ENCODE measurements around the gene WBP4. TPM values are rescaled to one million over a fixed set of nuclear protein-coding genes. Genes with fewer than 3 reads are reported as not detected.

Gene WBP4
- total RNA-seq, 1 experiment from 2014 or later, result 14.5 TPM

GRCh38 chr13:41018602-41018948 lies 42.7 kb upstream of the WBP4 start:
- Histone ChIP-seq H3K9ac (ENCODE audit: low read length) (peak overlapping the region; percentile 76), H3K4me1 (ENCODE audit: control insufficient read depth in 1 of 2, insufficient read depth in 2 of 2, low read length in 2 of 2) (peaks cover 17 to 32% of the 10 kb centered on the region in 2 experiments), H3K79me2 (ENCODE audit: insufficient read depth, low read length) (peaks cover 51% of the 10 kb centered on the region), H3K27ac (ENCODE audit: low read depth, low read length) (peak overlapping the region; percentile 64), H3K36me3 (ENCODE audit: control insufficient read depth in 1 of 2, insufficient read depth in 2 of 2, low read length in 2 of 2) (no peaks in the 10 kb centered on the region), H3K4me3 (replicated peaks in 1 of 2; ENCODE audit: low read depth in 1 of 2, low read length in 2 of 2) (peak overlapping the region; percentile 57 to 63), H3K9me3 (ENCODE audit: control insufficient read depth in 1 of 2, insufficient read depth in 1 of 2, low read depth in 1 of 2, low read length in 2 of 2) (no peaks in the 10 kb centered on the region), H4K20me1 (ENCODE audit: insufficient read depth) (no peaks in the 10 kb centered on the region), H3K9me2 (ENCODE audit: insufficient read depth) (no peaks in the 10 kb centered on the region), H2AFZ (ENCODE audit: low read depth, low read length, poor library complexity, severe bottlenecking) (peak overlapping the region; percentile 79), H3K4me2 (ENCODE audit: low read length) (peak overlapping the region; percentile 85), H3K27me3 (ENCODE audit: insufficient read depth, low read length) (no peaks in the 10 kb centered on the region)
- POLR2A ChIA-PET, result interaction anchor here (1.3 kb wide), 1 partner anchor 26 kb away, joined by 3 read pairs; no protein-coding TSS in a partner anchor
- intact Hi-C loops (cut with micrococcal nuclease), result no loop called here
- TSS peak; percentile 77 for BruUV-seq (replicated peaks)
- CTCF ChIA-PET, result interaction anchor here (1.0 kb wide), 1 partner anchor 241 kb away, joined by 3 read pairs; no protein-coding TSS in a partner anchor
- RAD21 ChIA-PET (ENCODE audit: low non-redundant PET in 1 of 2, low total read pairs in 2 of 2, uncharacterized antibody in 2 of 2, unreplicated experiment in 2 of 2), result no interaction called here
- ATAC-seq, result no peak
- no peak for DNase-seq (ENCODE audit: low read depth, low spot score)
- TF ChIP-seq ZBTB33 (IDR thresholded peaks at IDR 0.05; ENCODE audit: extremely low read depth, insufficient replicate concordance, low read length), result no peak

- Histone ChIP-seq H3K9ac (ENCODE audit: low read length) (peak within 1 kb of the TSS; percentile 76), H3K4me3 (replicated peaks in 1 of 2; ENCODE audit: low read depth in 1 of 2, low read length in 2 of 2) (peak within 1 kb of the TSS; percentile 57 to 63), H3K27ac (ENCODE audit: low read depth, low read length) (peak within 1 kb of the TSS; percentile 64), H2AFZ (ENCODE audit: low read depth, low read length, poor library complexity, severe bottlenecking) (peak within 1 kb of the TSS; percentile 79), H3K27me3 (ENCODE audit: insufficient read depth, low read length) (no peaks in the 10 kb centered on the region), H3K4me1 (ENCODE audit: control insufficient read depth in 1 of 2, insufficient read depth in 2 of 2, low read length in 2 of 2) (peaks cover 17 to 32% of the 10 kb centered on the region in 2 experiments), H3K79me2 (ENCODE audit: insufficient read depth, low read length) (peaks cover 47% of the 10 kb centered on the region), H3K4me2 (ENCODE audit: low read length) (peak within 1 kb of the TSS; percentile 85), H4K20me1 (ENCODE audit: insufficient read depth) (no peaks in the 10 kb centered on the region), H3K9me3 (ENCODE audit: control insufficient read depth in 1 of 2, insufficient read depth in 1 of 2, low read depth in 1 of 2, low read length in 2 of 2) (no peaks in the 10 kb centered on the region), H3K9me2 (ENCODE audit: insufficient read depth) (no peaks in the 10 kb centered on the region), H3K36me3 (ENCODE audit: control insufficient read depth in 1 of 2, insufficient read depth in 2 of 2, low read length in 2 of 2) (no peaks in the 10 kb centered on the region)
- ChIA-PET RAD21 (ENCODE audit: low non-redundant PET in 1 of 2, low total read pairs in 2 of 2, uncharacterized antibody in 2 of 2, unreplicated experiment in 2 of 2) (no interaction called here), POLR2A (interaction anchor here (1.3 kb wide), 1 partner anchor 27 kb away, joined by 3 read pairs; no protein-coding TSS in a partner anchor), CTCF (interaction anchor here (1.0 kb wide), 1 partner anchor 242 kb away, joined by 3 read pairs; no protein-coding TSS in a partner anchor)
- DNase-seq (ENCODE audit: low read depth, low spot score), result peak; percentile 85
- peak; percentile 93 for ATAC-seq
- intact Hi-C loops (cut with micrococcal nuclease), result no loop called here
- BruUV-seq (replicated peaks), result no TSS peak
- TF ChIP-seq MAX (IDR thresholded peaks at IDR 0.05), result peak; percentile 65
- peak; percentile 54 for TF ChIP-seq POLR2A (IDR thresholded peaks at IDR 0.05; ENCODE audit: borderline replicate concordance, extremely low read depth, insufficient read depth, insufficient read length)
- 0 out of 2 replicates have a peak, but pooled peaks have one; percentile 19 for TF ChIP-seq RAD21 (IDR thresholded peaks at IDR 0.05; ENCODE audit: low read depth)
- TF ChIP-seq FOSL1 (IDR thresholded peaks at IDR 0.05; ENCODE audit: low read depth), result peak; percentile 83
- TF ChIP-seq EGR1 (IDR thresholded peaks at IDR 0.05; ENCODE audit: low read depth), result no peak
- TF ChIP-seq JUND (IDR thresholded peaks at IDR 0.05), result peak; percentile 79
- peak; percentile 58 for TF ChIP-seq SP1 (IDR thresholded peaks at IDR 0.05; ENCODE audit: low read depth)
- TF ChIP-seq ELF1 (IDR thresholded peaks at IDR 0.05; ENCODE audit: borderline replicate concordance, low read depth), result no peak
- TF ChIP-seq CBX3 (IDR thresholded peaks at IDR 0.05; ENCODE audit: low read depth), result peak; percentile 77; the same call in 1 of the 2 replicates
- peak; percentile 90 for TF ChIP-seq YY1 (IDR thresholded peaks at IDR 0.05; ENCODE audit: extremely low read depth, insufficient replicate concordance, low read depth, low read length)
- no peak for TF ChIP-seq EZH2phosphoT487 (IDR thresholded peaks at IDR 0.05; ENCODE audit: borderline replicate concordance)
- peak; percentile 47 for TF ChIP-seq SIN3A (IDR thresholded peaks at IDR 0.05; ENCODE audit: low read depth)
- TF ChIP-seq POLR2AphosphoS5 (IDR thresholded peaks at IDR 0.05; ENCODE audit: low read depth, low read length), result peak; percentile 72
- TF ChIP-seq CTCF (IDR thresholded peaks at IDR 0.05 in 2 of 3, conservative IDR thresholded peaks at IDR 0.05 in 1 of 3; ENCODE audit: borderline replicate concordance in 1 of 3, insufficient read depth in 1 of 3, low read depth in 2 of 3, low read length in 2 of 3), result no peak
- no peak for TF ChIP-seq EZH2 (IDR thresholded peaks at IDR 0.05)
- no peak for TF ChIP-seq ATF3 (IDR thresholded peaks at IDR 0.05)
- TF ChIP-seq SRF (IDR thresholded peaks at IDR 0.05; ENCODE audit: low read depth), result no peak
Measured at GRCh38 chr13:41019011-41019487, 42.3 kb upstream of the WBP4 start, which contains the start of gene ELF1. ELF1 (minus strand) TSS chr13:41019316; CDS start chr13:40982054, 37,262 bp downstream.

Data from HCT116 (cell line).